GM18505 (cell line): ENCODE results near the gene SAMD4A.

Source experiments
- ATAC-seq: cut with Tn5 transposase; IDR thresholded peaks from one replicate; pipeline ENCODE4 v1.9.1; 2021; ENCODE audit not compliant: unreplicated experiment
- POLR2A ChIP-seq: IDR thresholded peaks from 4 replicates; pipeline ENCODE4 v1.6.1; 2011; ENCODE audit warnings: borderline replicate concordance; ENCODE audit not compliant: insufficient read depth, insufficient read length; ENCODE audit errors: extremely low read depth

Gene SAMD4A

DNA sequence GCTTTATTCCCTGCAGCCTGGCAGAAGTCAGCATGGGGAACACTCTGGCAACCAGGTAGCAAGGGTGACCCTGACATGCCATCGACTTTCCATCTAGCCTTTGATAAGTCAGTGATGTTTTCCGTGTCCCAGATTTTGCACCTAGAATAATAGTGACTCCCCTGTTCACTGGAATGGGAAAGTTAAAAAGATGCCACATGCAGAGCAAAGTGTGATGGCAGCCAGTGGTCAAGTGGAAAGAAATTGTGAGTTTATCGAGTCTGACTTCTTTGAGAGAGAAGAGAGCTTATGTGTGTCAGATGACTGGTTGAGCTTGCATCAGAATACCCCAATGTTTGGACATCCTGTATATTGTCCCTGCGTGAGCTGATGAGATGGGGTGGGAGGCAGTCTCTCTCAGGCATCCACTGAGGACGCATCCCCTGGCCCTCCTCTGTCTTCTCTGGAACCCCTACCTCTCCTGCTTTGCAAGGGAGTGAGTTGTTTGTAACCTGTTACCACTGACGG is 187.2 kb downstream of the SAMD4A start:
- ATAC-seq: no peak
- TF ChIP-seq POLR2A: no peak

DNA sequence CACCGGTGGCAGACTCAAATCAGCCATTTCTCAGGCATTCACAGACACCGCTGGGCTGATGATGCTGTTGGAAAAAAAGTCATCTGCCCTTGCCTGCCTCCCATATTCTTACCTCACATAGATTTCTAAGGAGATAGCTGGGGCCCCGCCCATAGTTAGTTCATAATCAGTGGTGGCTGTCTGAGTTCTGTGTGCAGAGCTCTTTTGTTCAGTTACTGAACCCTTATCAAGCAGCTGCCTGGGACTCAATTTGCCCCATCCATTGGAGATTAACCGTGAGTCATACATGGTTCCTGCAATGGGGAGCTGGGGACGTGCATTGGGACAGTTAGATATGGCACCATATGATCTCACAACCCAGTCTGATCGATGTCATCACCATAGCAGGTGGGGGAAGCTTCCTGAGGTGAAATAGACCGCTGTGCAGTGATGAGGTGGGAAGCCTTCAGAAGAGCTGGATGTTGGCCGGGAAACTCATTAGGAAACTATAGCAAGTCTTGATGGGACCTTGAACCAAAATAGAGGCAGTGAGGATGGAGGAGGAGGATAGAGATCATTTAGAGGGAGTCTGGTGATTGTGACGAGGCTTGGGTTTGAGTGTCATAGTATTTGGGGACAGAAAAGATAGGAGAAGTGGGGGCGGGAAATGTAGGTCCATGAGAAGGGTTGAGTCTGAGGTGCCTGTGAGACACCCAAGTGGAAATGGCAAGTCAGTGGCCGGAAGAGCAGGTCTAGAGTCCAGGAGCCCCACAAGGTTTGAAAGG is 187.9 kb downstream of the SAMD4A start:
- no peak for ATAC-seq
- TF ChIP-seq POLR2A: no peak

DNA sequence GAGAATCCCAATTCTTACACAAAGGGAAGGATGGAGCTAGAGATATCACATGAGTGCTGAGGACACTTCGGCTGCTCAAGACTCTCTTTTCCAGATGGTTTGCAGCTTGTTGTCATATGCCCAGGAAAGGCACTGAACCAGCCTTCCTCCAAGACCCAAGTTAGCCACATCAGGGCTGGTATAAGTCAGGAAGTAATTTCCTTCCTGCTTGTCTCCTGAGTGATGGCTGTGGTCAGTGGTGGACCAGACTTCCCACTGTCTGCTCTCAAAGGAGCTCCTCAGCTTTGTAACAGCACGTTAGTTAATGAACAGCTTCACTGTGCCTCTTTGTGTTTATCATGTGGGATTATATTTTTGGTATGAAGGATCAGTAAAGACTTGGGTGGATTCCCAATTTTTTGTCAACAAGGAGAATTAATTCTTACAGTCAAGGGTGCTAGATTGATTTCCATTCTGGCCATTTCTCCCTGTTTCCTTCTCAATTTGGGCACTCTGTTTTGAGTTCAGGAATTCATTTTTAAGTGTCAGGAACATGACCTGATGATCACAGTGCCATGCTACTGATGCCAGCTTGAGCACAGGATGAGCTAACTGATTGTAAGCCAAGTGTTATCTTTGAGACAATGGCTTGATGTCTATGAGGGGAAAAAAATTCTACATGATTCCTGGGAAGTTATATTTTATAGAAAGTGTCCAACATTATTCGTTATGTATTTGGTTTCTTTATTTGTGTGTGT is 189.9 kb downstream of the SAMD4A start:
- no peak for TF ChIP-seq POLR2A
- no peak for ATAC-seq

DNA sequence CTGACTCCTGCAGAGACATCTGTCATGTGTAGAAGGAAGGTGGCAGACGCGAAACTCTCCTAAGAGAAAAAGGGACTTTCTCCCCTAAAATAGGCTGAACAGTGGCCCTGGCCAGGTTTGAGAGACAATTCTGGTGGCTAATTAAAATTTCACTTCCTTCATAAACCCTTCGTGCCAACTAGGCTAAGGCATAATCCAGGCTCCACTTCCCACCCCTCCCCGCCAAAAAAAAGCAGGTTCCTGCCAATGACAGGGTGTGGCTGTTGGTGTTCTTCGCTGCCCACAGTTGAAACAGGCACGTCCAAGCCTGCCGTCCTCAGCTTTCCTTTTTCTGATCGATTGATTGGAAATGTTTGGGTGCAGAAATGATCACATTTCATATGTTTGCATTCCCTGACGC is 191.1 kb downstream of the SAMD4A start:
- TF ChIP-seq POLR2A: no peak
- ATAC-seq: no peak

DNA sequence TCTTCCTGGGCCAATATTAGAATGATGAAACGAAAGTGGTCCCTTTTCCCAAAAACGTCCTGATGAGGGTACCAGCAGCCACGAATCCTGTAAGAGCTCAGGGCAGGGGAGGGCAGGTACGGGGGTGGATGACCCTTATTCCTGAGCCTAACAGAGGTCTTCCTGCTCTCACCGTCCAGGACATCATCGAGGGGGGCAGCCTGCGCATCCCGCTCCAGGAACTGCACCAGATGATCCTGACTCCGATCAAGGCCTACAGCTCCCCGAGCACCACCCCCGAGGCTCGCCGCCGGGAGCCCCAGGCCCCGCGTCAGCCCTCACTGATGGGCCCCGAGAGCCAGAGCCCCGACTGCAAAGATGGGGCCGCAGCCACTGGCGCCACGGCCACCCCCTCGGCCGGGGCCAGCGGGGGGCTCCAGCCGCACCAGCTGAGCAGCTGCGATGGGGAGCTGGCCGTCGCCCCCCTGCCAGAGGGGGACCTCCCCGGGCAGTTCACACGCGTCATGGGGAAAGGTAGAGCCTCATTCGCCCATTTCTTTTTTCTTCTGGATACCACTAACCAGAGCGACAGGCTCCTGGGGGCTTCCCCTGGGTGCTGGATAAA is 193.2 kb downstream of the SAMD4A start:
- no peak for ATAC-seq
- TF ChIP-seq POLR2A: no peak

DNA sequence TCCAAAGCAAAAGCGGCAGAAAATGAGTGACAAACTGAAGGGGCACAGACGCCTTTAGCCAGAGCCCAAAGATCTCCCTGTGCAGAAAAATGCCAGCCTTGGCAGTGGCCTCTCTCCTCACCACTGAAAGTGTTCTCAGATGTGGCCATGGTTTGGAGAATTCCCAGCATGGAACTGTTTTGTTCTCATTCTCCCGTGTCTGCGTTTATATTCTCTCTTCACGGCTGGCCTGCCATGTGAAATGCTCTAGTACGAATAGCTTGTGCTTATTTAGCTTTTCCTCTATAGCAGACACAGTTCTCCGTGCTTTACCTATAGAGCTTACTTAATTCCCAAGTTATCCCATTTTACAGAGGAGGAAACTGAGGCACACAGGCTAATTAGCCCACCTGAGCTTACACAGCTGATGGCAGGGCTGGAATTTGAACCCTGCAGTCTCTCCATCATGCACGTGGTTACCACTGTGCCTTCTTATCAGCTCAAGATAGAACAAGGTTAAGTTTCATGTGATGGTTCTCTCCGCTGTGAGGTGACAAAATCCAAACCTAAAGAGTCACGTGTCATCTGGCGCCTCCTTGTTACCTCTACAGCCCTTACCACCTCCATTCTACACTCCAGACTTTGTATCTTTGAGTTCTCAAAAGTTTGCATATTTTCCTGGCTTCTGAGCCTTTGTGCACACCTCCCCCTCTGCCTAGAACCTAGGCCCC is 194.1 kb downstream of the SAMD4A start:
- ATAC-seq: no peak
- no peak for TF ChIP-seq POLR2A

DNA sequence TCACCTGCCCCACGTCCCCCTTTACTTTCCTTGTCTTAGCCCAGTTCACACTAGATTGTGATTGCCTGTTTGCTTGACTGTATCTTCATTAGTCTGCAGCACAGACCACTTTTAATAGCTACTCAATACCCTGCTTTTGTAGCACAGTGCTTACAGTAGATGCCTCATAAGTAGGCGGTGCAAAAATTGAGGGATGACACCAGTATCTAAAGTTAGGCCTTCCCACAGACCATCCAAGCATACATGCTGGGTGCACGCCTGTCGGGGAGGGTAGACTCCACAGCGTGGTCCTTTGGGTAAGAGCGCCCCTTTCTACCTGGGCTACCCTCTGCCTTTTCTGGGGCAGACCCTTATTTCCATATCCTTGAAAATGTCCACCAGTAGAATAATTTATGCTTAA is 194.9 kb downstream of the SAMD4A start:
- TF ChIP-seq POLR2A: no peak
- ATAC-seq: no peak

DNA sequence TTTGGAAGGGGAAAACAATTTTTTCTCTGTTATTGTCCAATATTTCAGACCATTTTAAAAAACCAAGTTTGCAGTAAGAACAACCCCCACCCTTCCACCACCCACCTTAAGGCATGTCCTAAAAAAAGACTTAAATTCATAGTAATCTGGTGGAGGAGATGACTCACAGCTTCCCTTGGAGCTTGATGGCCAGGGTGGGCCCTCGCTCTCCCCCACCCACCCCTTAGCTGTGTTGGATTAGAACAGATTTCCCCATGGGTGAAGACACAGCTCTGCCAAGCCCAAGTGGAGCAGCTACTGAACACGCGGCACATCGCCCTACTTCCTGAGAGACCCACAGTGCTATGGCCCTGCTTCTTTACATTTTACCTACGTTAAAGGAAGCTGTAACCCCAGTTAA is 195.4 kb downstream of the SAMD4A start:
- no peak for TF ChIP-seq POLR2A
- no peak for ATAC-seq

DNA sequence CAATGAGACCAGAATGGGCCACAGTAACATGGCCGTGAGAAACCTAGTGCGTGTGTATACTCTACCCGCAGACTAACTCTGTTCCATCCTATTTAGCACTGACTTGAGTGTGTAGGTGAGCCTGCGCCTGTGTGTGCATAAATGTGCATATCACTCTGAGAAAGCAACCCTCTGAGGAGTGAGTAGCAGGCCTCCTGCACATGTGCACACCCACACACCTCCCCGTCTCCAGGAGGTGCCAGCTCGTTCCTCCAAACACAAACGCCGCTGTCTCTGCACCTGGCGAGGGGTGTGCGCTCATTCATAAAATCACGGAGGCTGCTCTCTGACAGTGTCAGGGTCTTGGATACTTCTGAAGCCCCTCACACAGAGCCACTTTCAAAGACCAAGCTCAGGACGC is 196.8 kb downstream of the SAMD4A start:
- TF ChIP-seq POLR2A: no peak
- no peak for ATAC-seq

DNA sequence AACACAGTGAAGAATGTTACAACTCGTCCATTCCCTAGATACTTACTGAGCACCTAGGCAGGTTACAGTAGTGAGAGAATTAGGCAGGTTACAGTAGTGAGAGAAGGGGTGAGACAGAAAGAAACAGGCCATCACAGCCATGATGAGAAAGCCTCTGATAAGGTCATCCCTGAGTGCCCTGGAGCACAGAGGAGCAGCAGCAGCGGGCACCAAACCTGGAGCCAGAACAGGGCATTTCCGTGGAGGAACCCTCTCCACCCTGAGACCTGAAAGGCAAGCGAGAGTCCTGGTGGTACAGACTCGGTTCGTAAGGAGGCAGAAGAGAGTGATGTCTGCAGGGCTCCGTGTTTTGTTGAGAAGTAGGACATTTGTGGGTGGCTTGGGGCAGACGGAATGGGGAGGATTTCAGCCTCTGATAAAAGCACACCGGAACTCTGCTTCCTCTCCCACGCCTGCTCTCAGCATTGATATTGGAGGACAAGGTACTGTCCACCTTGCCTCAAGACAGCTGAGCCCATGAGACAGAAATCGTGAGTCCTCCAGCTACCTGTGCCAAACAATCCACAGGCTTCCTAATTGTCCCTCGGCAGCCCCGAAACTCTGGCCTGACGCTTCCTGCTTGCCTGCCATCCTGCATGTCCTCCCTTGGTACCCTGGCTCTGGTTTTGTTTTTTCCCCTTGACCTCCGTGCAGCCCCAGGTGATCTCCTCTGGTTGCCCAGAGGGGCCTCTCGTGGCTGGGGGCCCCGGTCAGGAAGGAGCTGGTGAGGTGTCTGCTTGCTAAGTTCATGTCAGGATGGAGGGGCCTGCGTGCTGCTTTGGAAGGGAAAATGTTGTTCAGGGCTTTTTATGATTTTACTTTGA is 199.6 kb downstream of the SAMD4A start:
- TF ChIP-seq POLR2A: no peak
- ATAC-seq: no peak

DNA sequence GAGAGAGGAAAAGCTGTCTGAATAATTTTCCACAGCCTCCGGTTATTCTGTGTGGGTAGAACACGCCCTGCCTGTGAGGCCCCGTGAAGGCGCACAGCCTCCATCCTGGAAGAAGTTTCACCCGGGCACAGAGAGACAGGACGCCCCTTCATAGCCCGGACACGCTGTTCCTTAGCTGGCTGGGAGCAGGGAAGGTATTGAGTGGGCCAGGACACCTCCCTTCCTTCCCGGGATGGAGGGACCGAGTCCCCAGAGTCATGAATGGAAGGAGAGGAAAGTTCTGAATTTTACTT is 200.2 kb downstream of the SAMD4A start:
- ATAC-seq: no peak
- TF ChIP-seq POLR2A: no peak

DNA sequence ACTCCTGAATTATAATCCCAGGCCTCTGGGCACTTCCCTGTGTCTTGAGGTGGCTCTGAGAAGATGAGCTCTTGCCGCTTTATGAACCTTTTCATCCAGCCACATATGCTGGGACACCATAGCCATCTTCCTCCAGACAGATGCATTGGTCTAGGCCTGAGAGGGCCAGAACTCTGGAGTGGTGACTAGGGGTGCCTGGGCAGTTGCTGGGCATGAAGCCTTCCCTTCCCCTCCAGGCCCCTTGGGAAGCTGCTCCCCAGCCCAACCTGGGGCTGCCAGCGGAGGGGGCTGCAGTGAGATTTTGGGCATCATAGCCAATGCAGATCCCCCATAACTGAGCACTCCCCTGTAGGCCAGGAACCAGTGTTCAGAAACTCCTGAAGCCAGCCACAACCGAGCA is 200.5 kb downstream of the SAMD4A start:
- no peak for TF ChIP-seq POLR2A
- ATAC-seq: no peak

DNA sequence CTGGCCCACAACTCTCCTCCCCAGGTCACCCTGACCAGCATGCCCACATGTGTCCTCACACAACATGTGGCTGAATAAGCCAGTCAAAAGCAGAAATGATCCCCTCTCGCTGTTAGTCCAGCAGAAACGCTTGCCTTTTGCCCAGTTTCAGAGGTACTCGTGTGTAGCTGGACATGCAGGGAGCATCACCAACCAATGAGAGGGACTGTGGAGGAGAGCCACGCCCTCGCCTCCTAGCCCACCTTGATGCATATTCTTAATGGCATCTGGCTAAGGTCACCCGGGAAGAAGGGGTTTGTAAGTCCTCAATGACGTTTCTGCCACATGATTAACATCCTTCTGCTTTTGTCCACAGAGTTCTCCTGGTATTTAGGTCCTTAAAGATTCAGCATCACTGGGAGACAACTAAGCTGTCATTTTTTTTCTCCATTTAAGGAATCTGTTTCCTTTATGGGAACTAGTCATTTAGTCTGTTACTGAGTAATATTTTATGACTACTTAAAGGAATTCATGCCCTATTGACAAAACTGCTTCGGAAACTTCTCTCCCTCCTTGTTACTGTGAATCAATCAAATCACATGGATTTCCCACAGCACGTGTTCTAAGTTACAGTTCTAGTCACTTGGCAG is 201.7 kb downstream of the SAMD4A start:
- TF ChIP-seq POLR2A: no peak
- no peak for ATAC-seq
